K562 treated with DMSO at 1 percent for 48 hours (cell line): ENCODE measurements around the gene TSPO2. TPM values are rescaled to one million over a fixed set of nuclear protein-coding genes. Genes with fewer than 3 reads are reported as not detected.

ENCODE experiments used
- total RNA-seq: library from RNA; unstranded; fragments of 300-600 nt; gene quantifications from 2 replicates; pipeline ENCODE4 v1.2.3, GENCODE V29; 2022; ENCODE audit warnings: low replicate concordance; ENCODE audit errors: extremely low read depth

The TSPO2 gene
- total RNA-seq: not detected in 2 replicates

GRCh38 chr6:41042226-41043055 lies at the start of gene TSPO2:
TSPO2 (plus strand) TSS chr6:41042467; CDS start chr6:41042986, 519 bp downstream.

GRCh38 chr6:41039060-41039998 lies 2.9 kb upstream of the TSPO2 start, which contains the start of gene UNC5CL:
UNC5CL (minus strand) TSS chr6:41039221; CDS start chr6:41035074, 4,147 bp downstream.

GRCh38 chr6:41053041-41053440 lies 10.8 kb downstream of the TSPO2 start, which contains the start of gene APOBEC2:
APOBEC2 (plus strand) TSS chr6:41053202; CDS start chr6:41053348, 146 bp downstream.

GRCh38 chr6:41071923-41072835 lies 29.9 kb downstream of the TSPO2 start, which contains the start of gene OARD1:
OARD1 (minus strand) TSS chr6:41072356; CDS start chr6:41071634, 722 bp downstream.

GRCh38 chr6:41072836-41073202 lies 30.6 kb downstream of the TSPO2 start, which contains the start of gene NFYA:
NFYA (plus strand) TSS chr6:41072974; CDS start chr6:41079090, 6,116 bp downstream.

Other genes starting within 250 kb of the TSPO2 start
- gene UNC5CL, start 3.2 kb upstream of the TSPO2 start, total RNA-seq: not detected in 2 replicates
- not detected in 2 replicates for gene APOBEC2, start 10.7 kb downstream of the TSPO2 start, total RNA-seq
- not detected in 2 replicates for gene OARD1, start 29.9 kb downstream of the TSPO2 start, total RNA-seq
- not detected in 2 replicates for gene NFYA, start 30.5 kb downstream of the TSPO2 start, total RNA-seq
- not detected in 2 replicates for gene TREML1, start 111.9 kb downstream of the TSPO2 start, total RNA-seq
- gene TREM2, start 120.6 kb downstream of the TSPO2 start, total RNA-seq: not detected in 2 replicates
- not detected in 2 replicates for gene TREML2, start 158.7 kb downstream of the TSPO2 start, total RNA-seq
- gene TREML4, start 185.9 kb downstream of the TSPO2 start, total RNA-seq: not detected in 2 replicates
- not detected in 2 replicates for gene TREM1, start 244.2 kb downstream of the TSPO2 start, total RNA-seq